Kidney (tissue), 14 donors: ENCODE measurements around the gene ZNF394. TPM values are rescaled to one million over a fixed set of nuclear protein-coding genes. Genes with fewer than 3 reads are reported as not detected.

ENCODE experiments used
- DNase-seq, 5 donors: peaks; one replicate each; pipeline ENCODE4 v3.0.0-alpha.2; 2013 to 2020
- FAIRE-seq: peaks from 2 replicates; lab custom pipeline; 2012; peaks lifted over from hg19 to GRCh38; lab: Jason Lieb, UNC
- H3K27ac ChIP-seq, 2 donors: one replicate each; pipeline ENCODE4 v1.7.0; 2013; ENCODE audit warnings: low read depth in 2 of 2, low read length in 2 of 2, inconsistent platforms in 1 of 2
- H3K27me3 ChIP-seq: one replicate; pipeline ENCODE4 v1.7.1; 2013; ENCODE audit warnings: low read length, inconsistent platforms; ENCODE audit not compliant: control insufficient read depth, insufficient read depth
- H3K36me3 ChIP-seq, 3 donors: one replicate each; pipeline versions ENCODE4 v1.7.0 to v1.7.1; 2013; ENCODE audit warnings: low read length in 3 of 3, control low read depth in 1 of 3, inconsistent platforms in 1 of 3; ENCODE audit not compliant: insufficient read depth in 3 of 3, control insufficient read depth in 2 of 3
- H3K4me1 ChIP-seq, 3 donors: one replicate each; pipeline versions ENCODE4 v1.7.0 to v1.7.1; 2013; ENCODE audit warnings: low read length in 3 of 3, inconsistent platforms in 1 of 3, low read depth in 1 of 3; ENCODE audit not compliant: control insufficient read depth in 2 of 3, insufficient read depth in 2 of 3
- H3K4me3 ChIP-seq, 3 donors: one replicate each; pipeline versions ENCODE4 v1.7.0 to v1.8.1; 2013; ENCODE audit warnings: low read length in 3 of 3, control low read depth in 1 of 3, inconsistent platforms in 1 of 3
- H3K9ac ChIP-seq, 3 donors: one replicate each; pipeline versions ENCODE4 v1.7.0 to v1.7.1; 2013; ENCODE audit warnings: low read length in 3 of 3, control low read depth in 1 of 3, inconsistent platforms in 1 of 3
- H3K9me3 ChIP-seq, 3 donors: one replicate each; pipeline versions ENCODE4 v1.7.0 to v1.7.1; 2013; ENCODE audit warnings: low read length in 3 of 3, control low read depth in 1 of 3, inconsistent platforms in 1 of 3; ENCODE audit not compliant: control insufficient read depth in 2 of 3, insufficient read depth in 1 of 3
- CTCF ChIP-seq: IDR thresholded peaks from 3 replicates; pipeline ENCODE4 v1.5.1; 2012; ENCODE audit warnings: mild to moderate bottlenecking, moderate library complexity, borderline replicate concordance; ENCODE audit not compliant: insufficient read depth; ENCODE audit errors: extremely low read depth
- intact Hi-C: fragments of 100-400 bp; cut with DNase I; formaldehyde crosslinking; loops from one replicate; pipeline ENCODE4 v1.11.1; 2022
- polyA plus RNA-seq: library from polyadenylated mRNA; stranded (reverse); fragments of 350-450 nt; fragmentation: Illumina TruSeq; extraction: RNeasy Lipid Tissue Mini Kit (QIAGEN cat#74804); gene quantifications from one replicate; pipeline ENCODE4 v1.2.3, GENCODE V29; 2014; ENCODE audit warnings: low read depth, low replicate concordance; ENCODE audit not compliant: insufficient read depth
- total RNA-seq: library from RNA; stranded (reverse); fragmentation: NEBNext Ultra II Directional; extraction: Animal tissue kit (Norgen Biotek cat#: 25700); gene quantifications from one replicate; pipeline ENCODE4 v1.2.1, GENCODE V29; 2021
- donor health status: control.
- donor health status: control.
- donor health status: control.
- donor health status: control.
- donor health status: control.
- donor health status: DM: yes; HTN: yes; CAD: no.
- donor health status: Normal renal cell carcinoma (clear cell type).

ZNF394 gene
- total and polyA plus RNA-seq, 2 donors from 2014 or later = 15.7 to 33.6 TPM

DNA sequence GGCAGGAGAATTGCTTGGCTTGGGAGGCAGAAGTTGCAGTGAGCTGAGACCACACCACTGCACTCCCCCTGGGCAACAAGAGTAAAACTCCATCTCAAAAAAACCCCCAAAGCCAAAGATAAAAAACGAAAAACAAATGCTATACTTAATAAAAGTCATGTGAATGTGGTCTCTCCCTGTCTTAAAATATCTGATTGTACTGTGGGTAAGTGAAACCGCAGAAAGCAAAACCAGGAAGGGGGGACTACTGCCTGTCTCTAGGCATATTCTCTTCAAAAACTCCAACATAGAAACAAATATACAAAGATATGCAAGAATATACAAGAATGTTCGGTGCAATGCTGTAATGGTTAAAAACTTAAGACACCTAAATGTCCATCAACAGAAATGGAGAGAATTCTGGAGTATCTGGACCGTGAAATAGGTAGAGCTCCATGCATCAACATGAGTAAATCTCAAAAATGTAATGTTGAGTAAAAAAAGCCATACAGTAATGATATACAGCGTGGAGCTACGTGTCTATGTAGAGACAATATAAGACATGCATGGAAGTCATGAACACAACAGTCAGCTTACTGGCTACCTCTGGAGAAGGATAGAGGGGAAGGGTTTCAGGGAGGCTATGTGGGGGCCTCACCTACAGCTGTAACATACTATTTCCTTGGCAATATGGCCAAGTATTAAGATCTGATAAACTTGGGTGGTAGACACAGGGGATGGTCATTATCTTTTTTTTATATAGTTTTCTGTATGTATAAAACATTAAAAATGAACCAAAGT lies 2.1 kb downstream of the ZNF394 start:
- peaks cover 0 to 11% (median 2%) of the 10 kb centered on the region in 3 donors for H3K9me3 ChIP-seq
- H3K4me1 ChIP-seq = peaks cover 0 to 14% (median 8%) of the 10 kb centered on the region in 3 donors
- DNase-seq = no peak
- no peaks in the 10 kb centered on the region for H3K27me3 ChIP-seq
- no peak for FAIRE-seq
- H3K9ac ChIP-seq = peak overlapping the region in 1 of 3 donors; percentile 71
- intact Hi-C loops = no loop called here
- H3K36me3 ChIP-seq = peaks cover 8 to 14% (median 12%) of the 10 kb centered on the region in 3 donors
- no peak for TF ChIP-seq CTCF
- H3K27ac ChIP-seq = no peak overlapping the region
- H3K4me3 ChIP-seq = peak overlapping the region; percentile 57 to 82 (median 82)

- peaks cover 0 to 11% (median 2%) of the 10 kb centered on the region in 3 donors for H3K9me3 ChIP-seq
- H3K4me3 ChIP-seq = peak overlapping the region in 1 of 3 donors; percentile 38
- H3K27ac ChIP-seq = no peak overlapping the region
- TF ChIP-seq CTCF = no peak
- H3K9ac ChIP-seq = no peak overlapping the region
- DNase-seq (no peak), FAIRE-seq (no peak)
- peaks cover 0 to 11% (median 8%) of the 10 kb centered on the region in 3 donors for H3K4me1 ChIP-seq
- peaks cover 10 to 22% (median 17%) of the 10 kb centered on the region in 3 donors for H3K36me3 ChIP-seq
- intact Hi-C loops = no loop called here
- H3K27me3 ChIP-seq = no peaks in the 10 kb centered on the region
These were observed 6.3 kb downstream of the ZNF394 start for GRCh38 chr7:99493823-99494222.

DNA sequence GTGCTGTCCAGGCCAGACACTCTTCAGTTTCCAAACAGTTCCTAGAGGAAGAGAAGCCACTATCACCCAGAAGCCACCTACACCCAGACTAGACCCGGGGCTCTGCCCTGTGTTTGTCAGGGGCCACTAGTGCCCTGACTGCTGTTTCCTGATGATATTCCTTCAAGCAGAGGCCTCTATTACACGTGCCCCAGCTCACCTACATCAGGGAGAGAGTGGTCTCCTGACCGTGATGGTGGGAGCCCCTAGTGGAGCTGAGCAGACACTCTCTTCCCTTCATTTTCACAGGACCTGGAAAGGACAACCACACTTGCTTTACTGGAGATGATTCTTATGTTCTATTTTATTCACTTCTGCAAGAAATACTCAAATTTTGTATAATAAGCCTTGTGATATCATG lies 9.2 kb downstream of the ZNF394 start:
- Histone ChIP-seq H3K9me3 (peaks cover 0 to 11% (median 2%) of the 10 kb centered on the region in 3 donors), H3K27ac (no peak overlapping the region), H3K9ac (no peak overlapping the region), H3K36me3 (peaks cover 10 to 22% (median 15%) of the 10 kb centered on the region in 3 donors), H3K4me3 (no peak overlapping the region), H3K4me1 (no peaks in the 10 kb centered on the region), H3K27me3 (no peaks in the 10 kb centered on the region)
- DNase-seq (no peak), FAIRE-seq (no peak)
- TF ChIP-seq CTCF = no peak
- intact Hi-C loops = no loop called here
